Erythroblast (primary cell): ENCODE data around the gene TRIM7.

Experiments
- GATA1 ChIP-seq: IDR thresholded peaks from 2 replicates; pipeline ENCODE4 v1.6.1; 2011; ENCODE audit warnings: low read depth, mild to moderate bottlenecking, control low read depth, low read length, moderate library complexity
- POLR2A ChIP-seq: IDR thresholded peaks from 2 replicates; pipeline ENCODE4 v1.6.1; 2011; ENCODE audit warnings: mild to moderate bottlenecking, low read length

DNA sequence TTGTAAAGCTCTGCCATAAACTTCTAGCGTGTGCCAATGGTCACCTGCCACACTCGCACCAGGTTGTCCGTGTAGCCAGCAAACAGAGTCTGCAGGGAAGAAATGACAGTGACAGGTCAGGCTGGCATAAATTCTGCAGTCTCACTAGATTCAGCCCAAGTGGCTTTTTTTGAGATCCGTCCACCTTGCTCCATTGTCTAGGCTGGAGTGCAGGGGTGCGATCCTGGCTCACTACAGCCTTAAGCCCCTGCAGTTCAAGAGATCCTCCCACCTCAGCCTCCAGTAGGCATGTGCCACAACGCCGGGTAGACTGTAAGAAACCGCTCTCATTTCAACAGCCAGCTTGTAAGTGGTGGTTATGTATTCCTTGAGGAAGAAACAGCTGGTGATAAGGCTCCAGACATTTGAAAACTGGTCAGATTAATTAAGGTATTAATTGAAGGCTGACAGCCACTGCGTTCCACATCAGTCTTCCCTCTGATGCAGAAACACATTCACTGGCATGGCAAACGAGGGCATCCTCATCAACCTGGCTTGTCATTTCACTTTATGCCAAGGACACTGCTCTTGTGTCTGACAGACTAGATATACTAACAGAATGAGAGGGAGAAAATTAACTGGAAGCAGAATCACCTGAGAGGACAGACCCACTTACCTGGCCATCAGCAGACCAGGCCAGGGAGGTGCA, 32.1 kb upstream of the TRIM7 start:
- TF ChIP-seq POLR2A = no peak
- TF ChIP-seq GATA1 = no peak
